ENCODE measurements around the gene LRRC9.
"Not testable (repeated sequence)": the region's sequence is repeated elsewhere in the genome, so short reads cannot be mapped to it uniquely, and the experiment has no call there.

GRCh38 chr14:59942296-59942862 is 22.4 kb downstream of the LRRC9 start:
- TF ChIP-seq CTCF (IDR thresholded peaks at IDR 0.05; ENCODE audit: insufficient read depth, low read length, poor library complexity, severe bottlenecking); EZH2phosphoT487 (conservative IDR thresholded peaks at IDR 0.05; ENCODE audit: low read length): not testable (repeated sequence)

Data from SU-DHL-6 (cell line).